PC-3 (cell line): Measurements from ENCODE around the gene MUCL3.

Experiments used
- CTCF ChIP-seq: fragments of 300-600 bp; sonication (generic); conservative IDR thresholded peaks from 2 replicates; pipeline ENCODE4 v1.5.1; 2017; ENCODE audit warnings: antibody characterized with exemption, low read depth, mild to moderate bottlenecking, low read length
- EZH2phosphoT487 ChIP-seq: fragments of 300-600 bp; sonication (generic); IDR thresholded peaks from 2 replicates; pipeline ENCODE4 v1.6.1; 2018; ENCODE audit warnings: mild to moderate bottlenecking, antibody characterized with exemption, low read length, borderline replicate concordance

GRCh38 chr6:30893001-30893591 is 47.7 kb upstream of the MUCL3 start:
- peak; percentile 42 for TF ChIP-seq CTCF
- no peak for TF ChIP-seq EZH2phosphoT487
